Activated CD4-positive, alpha-beta T cell treated with anti-CD3 and anti-CD28 coated beads, Interleukin-2, amount 50 U/mL, for 16 hours (primary cell): Measurements from ENCODE around the gene UCN2.

Experiments
- DNase-seq: peaks from one replicate; pipeline ENCODE4 v3.0.0-alpha.2; 2020

UCN2 gene

DNA sequence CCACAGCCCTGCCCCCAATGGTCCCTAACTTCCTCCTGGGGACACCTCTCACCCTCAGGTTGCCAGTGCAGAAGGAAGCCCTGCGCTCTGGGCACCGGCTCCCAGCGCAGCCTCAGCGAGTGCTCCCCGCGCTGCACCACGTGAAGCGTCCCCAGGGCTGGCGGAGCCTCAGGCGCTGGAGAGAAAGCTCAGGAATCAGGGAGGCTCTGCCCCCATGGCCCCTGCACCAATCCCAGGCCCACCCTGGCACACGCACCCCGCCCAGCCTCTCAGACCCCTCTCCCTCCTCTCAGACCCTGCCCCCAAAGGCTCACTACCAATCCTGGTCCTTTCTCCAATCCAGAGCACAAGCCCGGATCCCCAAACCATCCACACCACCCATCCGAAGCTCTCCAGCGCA, 24.6 kb upstream of the UCN2 start:
- no peak for DNase-seq

DNA sequence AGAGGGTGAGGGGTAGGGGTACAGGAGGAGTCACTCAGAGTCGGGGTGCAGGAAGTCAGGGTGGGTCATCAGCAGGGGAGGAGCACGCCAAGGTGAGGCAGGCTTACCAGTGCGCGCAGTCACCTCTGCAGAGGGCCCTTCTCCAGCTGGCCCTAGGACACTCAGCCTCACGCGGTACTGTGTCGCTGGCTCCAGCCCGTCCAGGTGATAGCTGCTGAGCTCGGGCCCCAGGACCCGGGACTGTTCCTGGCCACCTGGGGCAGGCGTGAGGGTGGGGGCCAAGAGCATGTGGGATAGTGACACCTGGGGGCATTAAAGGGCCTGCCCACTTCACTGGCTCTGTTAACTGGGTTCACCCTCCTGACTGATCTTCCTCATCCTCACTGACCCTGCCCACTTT, 24.1 kb upstream of the UCN2 start:
- DNase-seq: no peak

DNA sequence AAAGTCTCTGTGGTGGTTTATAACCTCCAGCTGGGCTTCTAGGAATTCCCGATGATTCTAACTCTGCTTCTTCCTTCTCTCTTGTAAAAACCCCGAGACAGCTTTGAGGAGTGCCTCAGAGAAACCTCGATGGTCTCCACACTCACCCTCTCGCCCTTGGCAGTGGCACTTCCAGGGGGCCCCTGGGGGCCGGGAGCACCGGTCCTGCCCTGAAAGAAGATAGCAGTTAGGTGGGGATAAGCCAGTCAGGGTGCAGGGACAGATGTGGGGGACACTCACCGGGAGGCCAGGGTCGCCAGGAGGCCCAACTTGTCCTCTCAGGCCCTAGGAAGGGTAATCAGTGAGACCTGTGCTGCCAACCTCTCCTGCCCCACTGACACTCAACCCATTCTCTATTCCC, 21.8 kb upstream of the UCN2 start:
- DNase-seq: no peak

DNA sequence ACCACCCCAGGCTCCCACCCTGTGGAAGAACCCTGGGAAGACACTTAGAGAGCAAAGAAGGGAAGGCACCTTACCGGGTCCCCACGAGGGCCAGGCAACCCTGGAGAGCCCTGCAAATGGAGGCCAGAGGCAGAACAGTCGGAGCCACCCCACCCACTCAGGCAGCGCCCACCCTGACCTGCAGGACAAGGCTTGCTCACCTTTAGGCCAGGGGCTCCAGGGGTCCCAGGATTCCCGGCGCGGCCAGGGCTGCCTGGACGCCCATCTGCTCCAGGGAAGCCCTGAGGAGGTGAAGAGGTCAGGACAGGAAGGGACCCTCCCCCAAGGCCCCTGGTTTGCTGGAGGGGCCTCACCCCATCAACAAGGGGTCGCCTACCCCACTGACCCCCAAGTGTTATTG, 21.3 kb upstream of the UCN2 start:
- no peak for DNase-seq

DNA sequence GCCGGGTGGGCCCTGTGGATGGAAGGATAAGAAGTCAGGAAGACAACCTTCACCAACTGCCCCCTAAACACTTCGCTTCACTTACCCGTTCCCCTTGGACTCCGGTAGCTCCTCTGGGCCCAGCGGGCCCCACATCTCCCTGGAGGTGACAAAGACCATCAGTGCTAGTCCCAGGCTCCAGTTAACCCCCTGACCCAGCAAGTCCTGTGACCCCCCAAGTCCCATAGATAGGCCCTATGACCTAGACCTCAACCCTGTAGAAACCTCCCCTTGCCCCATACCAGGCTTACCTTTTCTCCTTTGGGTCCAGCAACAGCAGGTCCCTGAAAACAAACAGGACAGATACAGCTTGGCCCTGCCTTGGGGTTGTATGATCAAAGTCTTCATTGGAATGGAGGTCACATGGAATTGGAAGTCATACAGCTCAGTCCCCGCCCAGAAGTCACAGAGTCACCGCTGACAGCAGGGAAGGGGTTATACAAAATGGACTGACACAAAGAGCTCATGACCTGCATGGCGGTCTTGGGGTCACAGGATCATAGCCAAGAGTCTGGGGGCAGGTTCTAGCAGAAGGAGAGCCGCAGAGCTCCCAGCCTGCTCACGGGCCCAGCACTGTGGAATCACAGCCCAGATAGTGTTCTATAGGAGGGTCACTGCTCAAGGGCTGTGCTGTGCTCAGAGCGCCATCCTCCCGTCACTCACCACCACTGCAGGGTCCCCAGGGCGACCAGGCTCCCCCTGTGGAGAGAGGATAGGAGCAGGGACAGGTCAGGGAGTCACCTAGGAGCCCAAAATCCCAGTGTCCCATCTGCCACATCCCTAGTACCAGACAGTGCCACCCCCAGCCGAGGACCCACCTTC, 18.3 kb upstream of the UCN2 start:
- DNase-seq: no peak

DNA sequence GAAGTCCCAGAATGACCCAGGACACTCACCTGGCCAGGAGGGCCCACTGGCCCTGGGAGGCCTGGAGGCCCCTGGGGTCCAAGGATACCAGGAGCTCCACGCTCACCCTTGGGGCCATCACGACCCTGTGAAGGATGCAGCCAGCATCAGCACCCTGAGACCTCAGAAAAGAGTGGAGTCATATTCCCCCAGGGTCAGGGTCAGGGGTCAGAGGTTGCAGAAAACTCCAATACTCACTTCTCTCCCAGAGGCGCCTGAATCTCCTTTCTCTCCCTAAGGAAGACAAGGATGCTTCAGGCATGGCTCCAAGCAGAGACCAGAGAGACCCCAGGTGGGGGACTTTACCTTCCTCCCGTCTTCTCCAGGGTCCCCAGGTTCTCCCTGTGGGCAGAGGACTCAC, 13.1 kb upstream of the UCN2 start:
- no peak for DNase-seq

DNA sequence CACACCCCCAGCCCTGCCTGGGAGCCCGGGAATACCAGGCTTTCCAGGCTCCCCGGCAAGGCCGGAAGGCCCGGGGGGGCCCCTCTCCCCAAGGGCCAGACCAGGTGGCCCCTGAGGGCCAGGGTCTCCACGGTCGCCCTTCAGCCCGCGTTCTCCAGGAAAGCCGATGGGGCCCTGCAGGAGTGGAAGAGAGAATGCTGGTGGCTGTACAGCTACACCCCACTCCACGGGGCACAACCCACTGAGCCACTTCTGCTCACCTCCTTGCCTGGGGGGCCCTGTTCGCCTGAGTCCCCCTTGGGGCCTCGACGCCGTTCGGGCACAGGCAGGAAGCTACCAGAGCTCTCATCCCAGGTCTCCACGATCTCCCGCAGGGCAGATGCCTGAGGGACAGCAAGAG, 11.8 kb upstream of the UCN2 start:
- no peak for DNase-seq

DNA sequence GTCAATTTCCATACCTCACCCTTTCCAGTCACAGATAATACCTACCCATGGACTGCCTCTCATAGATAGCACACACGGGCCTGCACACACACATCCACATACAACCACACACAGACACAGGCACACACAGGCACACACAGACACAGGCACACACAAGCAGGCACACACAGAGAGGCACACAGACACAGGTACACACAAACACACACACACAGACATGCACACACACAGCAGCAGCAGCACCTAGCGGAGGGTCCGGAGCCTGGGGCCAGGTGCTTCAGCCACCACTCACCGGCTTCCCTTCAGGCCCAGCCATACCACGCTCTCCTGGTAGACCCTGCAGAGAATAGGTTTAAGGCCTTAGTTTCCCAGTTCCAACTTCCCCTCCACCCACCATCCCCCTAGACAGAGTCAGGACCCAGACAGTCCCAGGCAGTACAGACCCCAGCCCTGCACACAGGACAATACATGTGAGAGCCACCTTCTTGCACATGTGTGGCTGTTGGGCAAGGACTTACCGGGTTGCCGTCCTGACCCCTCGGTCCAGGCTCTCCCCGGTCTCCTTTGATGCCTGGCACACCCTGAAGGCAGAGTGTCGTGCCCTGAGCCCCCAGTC, 10.5 kb upstream of the UCN2 start:
- no peak for DNase-seq

DNA sequence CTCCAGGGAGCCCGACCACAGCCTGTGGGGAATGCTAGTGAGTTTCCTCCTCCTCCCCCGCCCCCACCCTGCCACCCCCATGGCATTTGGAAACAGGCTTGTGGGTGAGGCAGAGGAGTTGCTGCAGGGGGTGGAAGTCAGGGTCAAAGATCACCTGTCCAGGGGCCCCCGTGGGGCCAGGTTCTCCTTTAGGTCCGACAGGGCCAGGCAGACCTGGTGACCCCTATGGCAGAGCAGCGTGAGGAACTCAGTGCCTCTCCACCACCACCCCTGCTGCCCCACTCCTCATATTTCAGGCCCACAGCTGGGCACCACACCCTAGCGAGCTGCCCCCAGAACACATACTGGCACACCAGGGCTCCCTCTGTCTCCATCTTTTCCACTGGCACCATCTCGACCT, 8.9 kb upstream of the UCN2 start:
- DNase-seq: no peak

DNA sequence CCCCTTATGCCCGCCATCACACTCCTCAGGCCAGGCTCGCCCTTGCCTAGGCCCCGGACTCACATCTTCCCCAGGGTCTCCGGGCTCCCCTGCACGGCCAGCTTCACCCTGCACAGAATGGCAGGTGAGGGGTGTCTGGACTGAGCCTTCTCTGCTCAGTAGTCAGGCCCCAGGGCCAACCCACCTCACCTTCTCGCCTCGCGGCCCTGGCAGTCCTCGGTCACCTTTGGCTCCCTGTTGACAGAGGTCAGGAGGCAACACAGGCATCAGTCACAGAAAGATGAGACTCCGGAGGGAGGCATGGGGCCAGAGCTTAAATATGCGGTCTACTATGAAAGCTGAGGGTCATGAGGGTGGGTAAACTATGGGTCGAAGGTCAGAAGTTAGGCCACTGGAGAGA, 8.4 kb upstream of the UCN2 start:
- DNase-seq: no peak

DNA sequence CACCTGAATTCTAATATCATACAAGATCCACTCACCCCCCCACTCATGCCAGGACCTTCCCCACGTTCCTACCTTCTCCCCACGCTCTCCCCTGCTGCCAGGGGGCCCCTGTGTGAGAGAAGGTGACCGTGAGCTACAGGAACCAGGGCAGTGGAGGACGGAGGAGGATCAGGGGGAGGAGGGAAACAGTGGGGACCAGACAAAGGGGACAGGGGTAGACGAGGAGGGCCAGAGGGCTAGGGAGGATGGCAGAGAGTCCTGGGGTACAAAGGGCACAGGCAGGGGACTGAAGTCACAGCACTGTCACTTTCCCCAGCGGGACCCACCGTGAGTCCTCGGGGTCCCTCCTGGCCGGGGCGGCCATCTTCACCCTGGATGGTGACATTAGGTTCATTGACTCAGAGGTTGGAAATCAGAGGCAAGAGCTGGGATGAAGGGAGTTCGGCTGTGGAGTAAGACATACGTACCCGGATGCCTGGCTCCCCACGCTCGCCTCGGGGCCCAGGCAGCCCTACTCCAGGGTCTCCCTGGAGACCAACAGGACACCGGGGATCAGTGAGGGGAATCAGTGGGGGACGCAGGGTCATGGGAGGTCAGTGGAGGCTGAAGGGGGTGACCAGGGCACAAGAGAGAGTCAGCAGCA, 6.3 kb upstream of the UCN2 start:
- DNase-seq: no peak

DNA sequence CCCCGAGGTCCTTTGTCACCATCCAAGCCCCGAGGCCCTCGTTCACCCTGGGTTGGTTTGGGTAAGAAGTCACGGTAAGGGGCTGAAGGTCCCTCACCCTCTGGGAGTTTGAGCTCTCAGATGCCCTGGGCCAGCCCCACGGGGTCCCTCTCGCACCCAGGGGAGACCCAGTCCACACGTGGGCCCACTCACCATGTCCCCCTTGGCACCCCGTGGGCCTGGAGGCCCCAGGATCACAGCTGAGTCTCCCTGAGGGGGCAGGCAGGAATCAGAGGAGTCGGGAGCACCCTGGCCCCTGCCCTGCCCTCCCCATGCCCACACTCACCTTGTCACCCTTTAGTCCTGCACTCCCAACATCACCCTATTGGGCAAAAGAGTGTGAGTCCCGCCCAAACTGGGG, 5.8 kb upstream of the UCN2 start:
- DNase-seq: no peak

DNA sequence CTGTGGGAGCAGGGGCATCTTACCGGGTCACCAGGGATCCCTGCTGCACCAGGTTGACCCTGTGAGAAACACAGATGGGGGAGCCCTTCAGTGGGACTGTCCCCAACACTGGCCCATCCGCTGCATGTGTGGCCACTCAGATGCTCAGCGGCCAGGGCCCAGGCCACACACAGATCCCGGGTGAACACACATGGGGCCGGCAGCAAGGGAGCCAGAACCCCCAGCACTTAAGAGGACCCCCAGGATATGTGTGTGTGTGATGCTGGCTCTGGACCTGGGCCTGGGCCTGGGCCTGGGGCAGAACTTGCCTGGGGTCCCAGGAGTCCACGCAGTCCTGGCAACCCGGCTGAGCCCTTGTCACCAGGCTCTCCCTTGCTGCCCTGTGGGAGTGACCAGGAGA, 4.9 kb upstream of the UCN2 start:
- DNase-seq: no peak

DNA sequence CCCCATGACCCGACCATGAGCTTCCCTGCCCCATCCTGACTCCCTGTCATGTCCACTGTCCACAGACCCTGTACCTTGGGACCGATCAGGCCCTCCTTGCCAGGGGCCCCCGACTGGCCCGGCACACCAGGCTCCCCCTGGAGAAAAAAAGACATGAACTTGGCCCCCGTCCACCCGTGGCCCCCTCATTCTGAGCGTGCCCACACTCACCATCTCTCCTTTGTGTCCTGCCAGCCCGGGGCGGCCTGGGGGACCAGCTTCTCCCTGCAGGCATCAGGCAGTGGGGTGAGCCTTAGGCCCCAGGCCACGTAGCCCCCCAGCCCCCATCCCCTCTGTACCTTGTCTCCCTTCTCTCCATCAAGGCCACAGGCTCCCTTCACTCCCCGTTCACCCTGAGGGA, 3.9 kb upstream of the UCN2 start:
- DNase-seq: no peak

DNA sequence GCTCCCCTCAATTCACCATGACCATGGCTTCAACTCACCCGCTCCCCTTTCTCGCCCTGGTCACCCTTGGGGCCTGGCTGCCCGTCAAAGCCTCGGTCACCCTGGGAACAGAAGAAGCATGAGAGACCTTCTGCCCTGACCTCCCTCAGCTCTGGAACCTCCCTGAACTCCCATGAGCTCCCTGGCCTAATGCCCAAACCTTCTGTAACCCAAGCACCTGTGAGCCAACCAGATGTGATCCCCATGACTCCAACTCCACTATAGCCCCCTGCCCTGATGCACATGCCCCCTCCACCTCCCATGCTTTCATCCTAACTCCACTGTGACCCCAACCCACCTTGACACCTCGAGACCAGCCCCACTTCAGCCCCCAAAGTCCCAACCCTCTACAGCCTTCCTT, 3.5 kb upstream of the UCN2 start:
- no peak for DNase-seq

DNA sequence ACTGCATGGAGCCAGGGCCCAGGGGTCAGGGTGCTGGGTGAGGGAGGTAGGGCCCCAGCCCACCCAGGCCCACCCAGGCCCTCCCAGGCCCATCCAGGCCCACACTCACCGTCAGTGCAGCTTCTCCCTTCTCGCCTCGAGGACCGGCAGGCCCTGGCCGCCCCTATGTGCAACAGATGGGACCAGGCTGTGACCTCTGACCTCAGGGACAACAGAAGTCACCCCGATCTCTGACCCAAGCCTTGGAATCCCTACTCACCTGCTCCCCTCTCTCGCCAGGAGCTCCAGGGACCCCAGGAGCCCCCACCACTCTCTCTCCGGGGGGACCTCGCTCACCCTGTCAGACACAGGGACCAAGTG, 2.8 kb upstream of the UCN2 start:
- no peak for DNase-seq

DNA sequence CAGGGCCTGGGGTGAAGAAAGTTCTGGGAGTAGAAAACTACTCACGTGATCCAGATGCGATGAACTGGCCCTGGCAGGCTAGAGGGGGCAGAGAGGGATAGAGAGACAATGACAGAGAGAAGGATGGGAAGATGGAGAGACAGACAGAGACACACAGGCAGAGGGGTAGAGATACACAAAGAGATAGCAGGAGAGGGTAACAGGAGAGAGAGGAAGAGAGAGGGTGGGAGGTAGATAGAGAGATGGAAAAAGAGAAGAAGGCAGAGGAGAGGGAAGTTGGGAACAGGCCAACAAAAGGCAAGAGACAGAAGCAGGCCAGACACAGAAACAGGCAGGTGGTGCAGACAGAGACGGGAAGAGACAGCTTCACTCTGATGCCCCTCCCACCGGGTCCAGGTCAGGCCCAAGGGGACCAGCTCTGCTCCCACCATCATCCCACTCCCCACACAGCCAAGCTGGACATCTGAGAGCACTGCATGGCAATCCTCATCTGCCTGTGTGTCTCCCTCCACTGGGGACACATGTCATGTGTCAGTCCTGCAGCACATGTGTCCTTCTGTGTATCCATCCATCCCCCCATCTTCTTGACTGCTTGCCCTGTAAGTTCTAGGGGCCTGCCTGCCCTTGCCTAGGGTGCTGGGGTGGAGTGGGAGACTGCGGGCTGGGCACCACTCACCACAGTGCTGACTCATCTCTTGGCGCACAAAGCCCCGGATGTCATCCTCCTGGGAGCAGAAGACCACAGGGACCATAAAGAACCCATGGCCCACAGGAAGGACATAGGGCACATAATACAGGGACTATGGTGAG, 2.2 kb upstream of the UCN2 start:
- peak; percentile 30 for DNase-seq

DNA sequence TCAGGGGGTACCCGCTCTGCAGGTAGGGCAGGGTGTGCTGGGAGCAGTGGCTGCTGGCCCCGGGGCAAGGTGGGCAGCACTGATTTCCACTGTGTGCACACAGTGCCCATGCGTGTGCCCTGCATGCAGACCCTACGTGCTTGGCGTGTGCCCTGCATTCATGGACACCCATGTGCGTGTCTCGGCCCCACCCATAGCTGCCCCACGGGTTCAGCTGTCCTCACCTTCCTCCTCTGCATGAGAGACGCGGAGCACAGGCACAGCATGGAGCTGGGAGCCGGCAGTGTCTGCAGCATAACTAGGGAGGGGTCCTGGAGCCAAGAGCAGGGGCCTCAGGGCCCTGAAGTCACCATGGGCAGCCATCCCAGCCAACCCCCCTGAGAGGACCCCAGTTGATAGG, 1.6 kb upstream of the UCN2 start:
- DNase-seq: no peak

DNA sequence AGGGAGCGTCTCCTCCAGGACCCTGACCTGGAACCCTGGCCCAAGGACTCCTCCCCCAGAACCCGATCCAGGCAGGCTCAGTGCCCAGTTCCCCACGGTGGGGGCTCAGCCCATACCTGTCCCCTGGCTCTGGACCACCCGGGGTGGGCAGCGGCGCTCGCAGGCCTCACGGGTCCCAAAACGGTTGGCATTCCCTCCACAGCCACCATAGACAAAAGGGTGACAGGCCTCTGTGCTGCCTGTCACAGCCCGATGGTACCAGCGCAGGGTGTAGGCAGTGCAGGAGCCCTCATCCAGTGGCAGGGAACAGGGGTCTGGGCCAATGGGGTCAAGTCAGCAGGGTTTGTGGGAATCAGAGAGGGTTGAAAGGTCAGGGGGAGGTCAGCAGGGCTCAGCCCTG, 1.1 kb upstream of the UCN2 start:
- DNase-seq: no peak

DNA sequence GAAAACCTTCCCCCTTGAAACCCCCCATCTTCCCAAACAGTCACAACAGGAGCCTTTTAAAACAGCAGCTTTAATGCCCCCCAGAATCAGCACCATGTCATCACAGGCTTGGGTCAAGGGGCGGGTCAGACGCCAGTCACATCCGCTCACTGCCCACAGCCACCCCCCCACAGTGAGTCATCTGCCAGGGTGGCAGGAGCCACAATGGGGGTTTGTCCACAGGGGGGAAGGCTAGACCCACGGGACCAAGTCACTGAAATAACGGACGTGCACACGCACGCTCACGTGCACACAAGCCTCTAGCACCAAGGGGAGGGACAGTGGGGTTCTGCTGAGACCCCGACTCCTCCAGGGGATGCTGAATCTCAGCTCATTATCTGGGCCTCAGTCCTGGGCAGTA, 441 bp upstream of the UCN2 start:
- DNase-seq: peak; percentile 33

DNA sequence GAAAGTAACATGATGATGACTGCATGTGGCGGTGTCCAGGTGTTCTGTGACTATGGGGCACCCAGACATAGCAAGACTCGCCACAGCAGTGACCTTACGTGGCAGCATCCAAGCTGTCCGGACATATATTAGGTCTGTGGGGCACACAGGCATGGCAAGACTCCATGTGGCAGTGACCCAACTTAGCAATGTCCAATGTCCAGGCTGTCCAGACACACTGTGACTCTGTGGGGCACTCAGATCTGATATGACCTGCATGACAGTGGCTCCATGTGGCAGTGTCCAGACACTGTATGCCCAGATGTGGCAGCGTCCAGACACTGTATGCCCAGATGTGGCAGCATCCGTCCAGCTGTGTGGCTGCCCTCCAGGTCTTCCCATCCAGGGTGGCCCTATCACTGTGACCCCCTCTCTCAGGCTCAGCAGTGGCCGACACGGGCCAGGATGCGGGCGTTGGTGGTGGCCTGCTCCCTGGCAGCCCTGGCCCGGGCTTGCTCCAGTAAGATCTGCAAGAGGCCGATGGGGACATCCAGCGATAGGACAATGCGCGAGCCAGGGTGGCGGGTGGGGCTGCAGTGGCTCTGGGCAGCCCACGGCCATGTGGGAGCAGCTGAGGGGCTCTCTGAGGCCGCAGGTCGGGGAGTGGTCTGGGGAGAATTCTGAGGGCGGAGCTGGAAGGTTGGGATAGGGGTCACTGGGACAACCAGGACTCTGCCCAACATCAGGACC, 1.1 kb downstream of the UCN2 start:
- no peak for DNase-seq

DNA sequence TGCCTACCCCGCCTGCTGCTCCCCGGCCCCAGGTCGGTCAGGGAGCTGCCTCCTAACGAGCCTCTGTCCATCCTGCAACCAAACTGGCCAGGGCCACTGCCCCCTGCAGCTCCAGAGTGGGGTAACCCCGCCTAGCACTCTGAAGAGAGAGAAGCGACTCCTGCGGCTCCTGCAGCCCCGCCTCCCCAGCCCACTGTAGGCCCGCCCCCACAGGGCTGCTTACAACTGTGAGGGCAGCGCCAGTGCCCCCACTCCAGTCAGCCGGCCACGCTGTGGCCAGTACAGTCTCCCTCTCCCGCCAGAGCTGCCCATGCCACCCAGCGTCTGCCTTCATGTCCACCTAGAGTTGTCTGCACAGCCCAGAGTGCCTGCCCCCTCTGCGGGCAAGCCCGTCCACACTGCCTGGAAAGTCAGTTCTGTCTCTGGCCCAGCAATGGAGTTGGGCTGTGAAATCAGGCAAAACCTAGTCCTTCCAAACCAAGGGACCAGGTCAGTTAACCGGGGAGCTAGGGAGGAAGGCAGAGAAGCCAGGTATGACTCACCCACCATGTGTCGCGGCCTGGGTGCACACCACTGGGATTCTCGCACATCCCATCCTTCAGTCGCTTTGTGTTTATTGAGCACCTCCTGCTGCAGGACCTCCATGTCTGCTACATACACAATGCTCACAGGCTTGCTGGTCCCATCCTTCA, 2.4 kb downstream of the UCN2 start:
- no peak for DNase-seq
